GM21381 (cell line): ENCODE measurements around the gene GRID2.
"Not testable (repeated sequence)": the region's sequence is repeated elsewhere in the genome, so short reads cannot be mapped to it uniquely, and the experiment has no call there.

Experiments used
- ATAC-seq: cut with Tn5 transposase; IDR thresholded peaks from one replicate; pipeline ENCODE4 v1.9.1; 2021; ENCODE audit warnings: mild to moderate bottlenecking, moderate library complexity; ENCODE audit not compliant: unreplicated experiment

Gene GRID2

DNA sequence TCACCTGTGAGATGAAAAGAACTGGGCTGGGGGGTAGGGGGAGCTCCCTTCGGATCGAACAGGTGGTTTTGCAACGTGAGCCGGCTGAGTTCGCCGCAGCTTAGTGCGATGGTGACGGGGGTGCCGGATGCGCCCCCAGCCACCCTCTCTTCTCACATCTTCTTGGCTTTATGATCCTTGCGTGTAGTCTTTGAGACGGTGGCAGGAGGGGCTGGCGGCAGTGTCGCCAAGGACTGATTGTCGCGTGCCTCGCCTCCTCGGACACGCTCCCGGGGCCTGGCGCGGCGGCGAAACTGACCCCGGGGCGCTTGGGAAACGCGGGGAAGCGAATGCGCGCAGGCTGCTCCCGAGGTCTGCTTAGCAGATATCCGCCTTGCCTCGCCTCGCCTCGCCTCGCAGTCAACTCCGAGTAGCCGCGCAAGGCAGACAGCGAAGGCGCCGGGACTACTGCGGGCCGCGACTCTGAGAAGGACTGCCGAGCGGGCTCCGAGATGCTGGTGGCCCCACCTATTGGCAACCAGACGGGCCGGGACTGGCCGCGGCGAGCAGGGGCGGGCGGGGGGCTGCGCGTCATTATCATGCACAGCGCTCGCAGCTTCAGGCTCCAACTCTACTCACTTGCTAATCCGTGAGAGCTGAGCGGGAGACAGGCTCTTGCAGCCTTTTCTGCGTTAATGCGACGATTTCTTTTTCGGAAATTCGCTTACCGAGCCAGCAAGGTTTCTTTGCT, 1.5 kb downstream of the GRID2 start:
- ATAC-seq, result no peak

GRCh38 chr4:92305878-92306520, 2.2 kb downstream of the GRID2 start:
- ATAC-seq, result no peak

DNA sequence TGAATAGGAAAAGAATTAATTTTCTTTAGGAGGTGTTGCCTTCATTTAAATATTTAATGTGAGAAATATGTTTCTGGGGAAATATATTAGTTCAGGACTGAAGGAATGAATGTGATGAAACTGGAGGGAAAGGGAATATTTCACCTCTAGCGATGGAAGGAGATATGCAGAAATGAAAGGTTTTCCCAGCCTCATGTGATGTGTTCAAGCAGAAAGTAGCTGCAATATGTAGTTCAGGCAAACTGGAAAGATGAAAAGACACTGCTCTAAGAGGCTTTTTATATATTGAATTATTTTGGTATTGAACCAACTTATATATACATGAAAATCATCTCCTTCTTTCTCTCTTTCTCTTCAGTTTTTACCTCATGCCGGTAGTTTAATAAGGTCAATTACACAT, 3.4 kb downstream of the GRID2 start:
- no peak for ATAC-seq

- no peak for ATAC-seq
Observed at GRCh38 chr4:92307866-92308265, 4.1 kb downstream of the GRID2 start.

- no peak for ATAC-seq
Observed at GRCh38 chr4:92317047-92317446, 13.3 kb downstream of the GRID2 start.

DNA sequence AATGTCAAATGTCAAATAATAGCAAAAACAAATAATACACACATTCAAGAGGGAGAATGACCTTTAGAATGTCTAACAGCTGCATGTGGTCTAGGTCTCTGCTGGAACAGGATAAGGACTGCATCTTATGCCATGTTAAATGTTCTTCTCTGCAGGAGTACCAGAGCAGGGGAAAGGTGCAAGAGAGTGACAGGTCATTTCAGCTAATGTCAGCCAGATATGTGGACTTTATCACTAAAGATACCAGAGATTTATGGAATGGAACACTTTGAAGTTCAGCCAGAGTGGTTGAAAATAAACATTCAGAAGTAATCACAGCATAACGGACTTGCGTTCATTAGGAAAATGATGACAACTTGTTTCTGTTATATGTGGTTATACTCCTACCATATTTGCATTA, 24.3 kb downstream of the GRID2 start:
- ATAC-seq, result no peak

DNA sequence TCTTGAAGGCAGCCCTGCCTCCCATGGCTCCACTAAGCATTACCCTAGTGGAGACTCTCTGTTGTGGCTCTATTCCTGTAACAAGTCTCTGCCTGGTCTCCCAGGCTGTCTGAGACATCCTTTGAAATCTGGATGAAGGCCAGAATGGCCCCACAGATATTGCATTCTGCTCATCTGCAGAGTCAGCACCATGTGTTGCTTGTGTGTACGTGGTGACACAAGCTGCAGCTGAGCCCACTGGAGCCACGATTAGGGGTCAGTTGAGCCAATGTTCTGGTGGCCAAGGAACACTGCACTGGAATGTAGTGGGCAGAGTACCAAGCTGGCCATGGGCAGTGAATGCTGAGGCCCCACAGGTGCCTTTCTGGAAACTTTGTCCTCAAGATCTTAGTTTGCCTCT, 29.2 kb downstream of the GRID2 start:
- ATAC-seq, result no peak

GRCh38 chr4:92334716-92335350, 31.1 kb downstream of the GRID2 start:
- ATAC-seq, result no peak

- ATAC-seq, result no peak
Observed at GRCh38 chr4:92339676-92340075, 35.9 kb downstream of the GRID2 start.

GRCh38 chr4:92344216-92344615, 40.5 kb downstream of the GRID2 start:
- ATAC-seq, result no peak

DNA sequence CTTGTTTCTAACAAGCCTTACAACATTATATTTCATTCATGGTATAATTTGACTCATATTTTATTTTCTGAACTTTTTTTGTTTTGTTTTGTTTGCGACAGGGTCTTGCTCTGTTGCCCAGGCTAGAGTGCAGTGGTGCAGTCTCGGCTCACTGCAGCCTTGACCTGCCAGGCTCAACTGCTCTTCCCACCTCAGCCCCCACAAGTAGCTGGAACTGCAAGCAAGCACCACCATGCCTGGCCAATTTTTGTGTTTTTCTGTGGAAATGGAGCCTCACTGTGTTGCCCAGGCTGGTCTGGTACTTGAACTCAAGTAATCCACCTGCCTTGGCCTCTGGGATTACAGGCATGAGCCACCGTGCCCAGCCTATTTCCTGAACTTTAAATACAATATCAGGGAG, 42.5 kb downstream of the GRID2 start:
- no peak for ATAC-seq

DNA sequence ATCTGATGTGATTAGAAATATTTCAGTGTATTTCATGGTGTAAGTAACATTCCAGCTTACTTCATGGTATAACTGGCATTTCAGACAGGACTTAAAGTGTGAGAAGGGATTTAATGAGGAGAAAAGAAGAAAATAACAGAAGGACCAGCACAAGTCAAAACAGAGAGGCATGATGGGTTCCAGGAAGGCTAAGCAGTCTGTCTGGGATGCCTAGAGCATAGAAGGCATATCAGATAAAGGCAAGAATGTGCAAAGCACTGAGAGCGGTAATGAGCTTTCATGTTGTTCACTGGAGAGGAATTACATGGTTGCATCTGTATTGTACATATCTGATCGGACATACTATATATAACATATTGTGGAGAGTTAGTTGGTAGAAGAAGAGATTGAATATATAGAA, 54.2 kb downstream of the GRID2 start:
- ATAC-seq, result no peak

DNA sequence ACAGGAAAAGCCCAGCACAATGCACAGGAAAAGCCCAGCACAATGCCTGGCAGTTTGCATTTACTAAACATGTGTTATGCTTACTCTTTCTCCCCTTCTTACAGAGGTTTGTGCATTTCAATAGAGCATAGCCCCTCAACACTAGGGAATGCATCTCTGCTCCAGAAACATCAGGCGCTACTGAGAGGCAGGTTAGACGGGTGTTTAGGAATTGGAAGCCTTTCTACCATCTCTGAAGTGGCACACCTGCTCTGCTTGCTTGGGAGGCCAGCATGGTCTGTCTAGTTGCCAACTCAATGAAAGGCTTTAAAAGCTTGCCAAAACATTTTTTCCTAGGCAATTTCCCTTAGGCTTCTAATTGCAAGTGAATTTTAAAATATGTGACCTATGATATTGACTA, 55.7 kb downstream of the GRID2 start:
- ATAC-seq, result no peak

GRCh38 chr4:92362028-92362427, 58.3 kb downstream of the GRID2 start:
- no peak for ATAC-seq

- no peak for ATAC-seq
Observed at GRCh38 chr4:92368653-92369052, 64.9 kb downstream of the GRID2 start.

DNA sequence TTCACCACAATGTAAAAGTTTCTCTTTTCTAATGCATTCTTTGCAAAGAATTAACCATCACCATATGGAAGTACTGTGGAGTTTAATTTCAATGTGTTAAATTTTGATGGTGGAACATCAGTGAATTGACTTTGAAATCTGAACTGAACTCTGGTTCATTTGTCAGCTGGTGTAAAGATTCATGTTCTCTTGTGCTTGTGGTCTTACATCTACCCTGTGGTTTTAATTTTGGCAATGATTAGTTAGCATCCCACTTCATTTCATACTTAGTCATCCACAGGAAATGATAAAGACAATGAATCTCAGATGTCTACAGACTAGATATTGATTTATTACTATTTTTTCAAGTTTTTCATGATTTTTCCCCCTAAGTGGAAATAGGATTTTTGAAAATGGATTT, 77.8 kb downstream of the GRID2 start:
- no peak for ATAC-seq

DNA sequence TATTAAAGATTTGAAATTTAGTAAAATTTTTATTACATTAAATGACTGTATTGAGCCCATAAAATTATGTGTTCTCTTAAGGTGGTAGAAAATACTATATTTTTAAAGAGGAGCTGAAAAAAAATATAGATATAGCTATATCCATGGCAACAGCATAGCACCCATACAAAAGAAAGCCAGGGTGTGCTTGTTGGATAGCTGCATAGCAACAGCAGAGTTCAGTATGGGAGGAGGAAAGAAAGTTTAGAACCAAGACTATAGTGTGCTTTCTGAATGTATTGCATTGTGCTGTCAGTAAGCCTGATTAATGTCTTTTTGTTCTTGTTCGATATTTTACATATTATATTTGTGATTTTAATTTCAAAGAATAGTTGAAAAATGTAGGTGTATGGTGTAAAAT, 78.4 kb downstream of the GRID2 start:
- no peak for ATAC-seq

DNA sequence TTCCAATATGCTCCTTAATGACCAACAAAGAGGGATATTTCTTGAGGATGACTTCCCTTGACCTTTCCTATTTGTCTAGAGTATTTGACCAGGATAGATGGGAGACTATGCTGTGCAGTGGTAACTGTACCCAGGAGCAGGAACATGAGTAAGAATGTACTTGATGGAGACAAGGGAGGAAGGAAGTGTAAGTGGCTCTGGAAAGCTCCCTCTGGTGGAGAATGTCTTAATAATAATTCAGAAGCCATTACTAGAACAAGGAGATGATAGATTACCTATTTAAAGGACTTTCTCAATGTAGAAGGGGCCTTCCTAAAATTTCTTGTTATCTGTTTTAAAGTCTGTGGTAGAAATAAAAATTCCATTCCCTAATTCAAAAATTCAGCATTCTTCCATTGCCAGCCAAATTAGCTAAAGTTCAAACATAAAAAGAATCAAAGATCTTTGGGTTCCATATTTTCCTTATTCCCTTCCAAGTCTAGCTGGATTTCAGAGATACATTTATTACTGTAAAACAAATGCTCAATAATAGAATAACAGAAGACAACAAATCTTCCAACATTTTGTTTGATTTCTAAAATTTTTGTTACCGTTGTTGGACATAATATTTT, 83.8 kb downstream of the GRID2 start:
- peak; percentile 59 for ATAC-seq

DNA sequence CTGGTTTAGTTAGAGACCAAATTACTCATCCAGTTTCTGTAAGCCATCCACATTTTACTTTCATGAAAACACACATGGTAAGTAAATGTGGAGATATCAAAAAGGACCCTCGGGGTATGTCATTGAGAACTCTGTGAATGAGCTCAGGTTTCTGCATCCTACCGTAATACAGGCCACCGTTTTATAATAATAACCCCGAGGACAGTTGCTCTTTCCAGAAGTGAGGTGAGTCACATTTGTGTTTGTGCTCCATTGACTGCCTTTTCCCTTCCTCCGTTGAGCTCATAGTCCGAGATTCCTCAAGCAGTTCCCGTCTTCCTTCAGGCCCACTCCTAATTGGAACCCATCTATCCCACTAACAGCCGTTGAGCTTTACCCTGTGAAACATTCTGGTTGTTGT, 95.3 kb downstream of the GRID2 start:
- no peak for ATAC-seq

GRCh38 chr4:92403525-92403924, 99.8 kb downstream of the GRID2 start:
- ATAC-seq, result not testable (repeated sequence)

DNA sequence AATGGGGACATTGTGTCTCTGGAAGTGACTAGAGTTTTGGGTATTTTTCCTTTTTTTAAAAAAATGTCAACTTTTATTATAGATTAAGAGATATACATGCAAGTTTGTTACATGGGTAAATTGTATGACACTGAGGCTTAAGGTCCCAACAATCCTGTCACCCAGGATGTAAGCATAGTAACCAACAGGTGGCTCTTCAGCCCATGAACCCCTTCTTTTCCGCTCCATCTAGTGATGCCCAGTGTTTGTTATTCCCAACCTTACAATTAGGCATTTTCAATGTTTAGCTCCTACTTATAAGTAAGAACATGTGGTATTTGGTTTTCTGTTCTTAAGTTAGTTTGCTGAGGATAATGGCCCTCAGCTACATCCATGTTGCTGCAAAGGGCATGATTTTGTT, 102.7 kb downstream of the GRID2 start:
- ATAC-seq, result no peak

DNA sequence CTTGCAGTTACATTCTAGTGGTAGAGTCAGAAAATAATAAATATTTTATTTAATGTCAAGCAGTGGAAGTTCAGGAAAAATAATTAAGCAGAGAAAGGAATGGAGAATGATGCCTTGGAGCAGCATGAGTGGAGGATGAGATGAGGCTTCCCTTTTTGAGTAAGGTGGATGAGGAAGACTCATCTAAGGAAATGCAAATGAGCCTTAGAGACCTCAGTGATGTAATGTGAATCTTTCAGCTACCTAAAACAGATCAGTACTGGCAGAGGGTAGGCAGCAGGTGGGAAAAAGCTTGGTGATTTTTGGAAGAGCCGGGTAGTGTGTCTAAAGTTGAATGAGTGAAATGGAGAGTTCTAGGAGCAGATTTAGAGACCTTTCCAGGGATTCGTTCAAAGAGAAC, 118.2 kb downstream of the GRID2 start:
- no peak for ATAC-seq
